A549 treated with RU486 at 1 μM for 4 hours (cell line): Measurements from ENCODE around the gene MMP13. TPM values are rescaled to one million over a fixed set of nuclear protein-coding genes. Genes with fewer than 3 reads are reported as not detected.

Experiments
- total RNA-seq: library from RNA; stranded (reverse); fragments of 200-300 nt; extraction: Qiagen RNA extraction; gene quantifications from 5 replicates; pipeline ENCODE4 v1.2.3, GENCODE V29; 2022; ENCODE audit warnings: low read depth

The MMP13 gene
- total RNA-seq = not detected in 5 replicates

GRCh38 chr11:102955624-102956023, at the start of gene MMP13:
Gene MMP13 (minus strand): TSS chr11:102955732. CDS start chr11:102955705, 27 bp downstream.

Other genes with a start within 250 kb of the MMP13 start
- gene MMP27, start 250.0 kb downstream of the MMP13 start, total RNA-seq = not detected in 5 replicates
- not detected in 5 replicates for gene MMP8, start 230.8 kb downstream of the MMP13 start, total RNA-seq
- 1.1 to 2.3 TPM (median 1.5 TPM) in 5 replicates for gene MMP10, start 175.1 kb downstream of the MMP13 start, total RNA-seq
- 0.71 to 1.4 TPM (median 1.1 TPM) in 5 replicates for gene MMP1, start 157.6 kb downstream of the MMP13 start, total RNA-seq
- 0.31 to 0.45 TPM in 2 of 5 replicates, not detected in the others for gene MMP3, start 112.1 kb downstream of the MMP13 start, total RNA-seq
- 0.08 TPM in 1 of 5 replicates, not detected in the others for gene MMP12, start 80.8 kb downstream of the MMP13 start, total RNA-seq
- 50.2 to 76.4 TPM (median 69.5 TPM) in 5 replicates for gene DCUN1D5, start 136.4 kb upstream of the MMP13 start, total RNA-seq
- 5.9 to 8.9 TPM (median 6.1 TPM) in 5 replicates for gene DYNC2H1, start 153.7 kb upstream of the MMP13 start, total RNA-seq